HG02623 (cell line): ENCODE measurements around the gene CDHR1.

Experiments used
- ATAC-seq: cut with Tn5 transposase; IDR thresholded peaks from one replicate; pipeline ENCODE4 v1.9.1; 2021; ENCODE audit warnings: moderate library complexity; ENCODE audit not compliant: unreplicated experiment

The CDHR1 gene

DNA sequence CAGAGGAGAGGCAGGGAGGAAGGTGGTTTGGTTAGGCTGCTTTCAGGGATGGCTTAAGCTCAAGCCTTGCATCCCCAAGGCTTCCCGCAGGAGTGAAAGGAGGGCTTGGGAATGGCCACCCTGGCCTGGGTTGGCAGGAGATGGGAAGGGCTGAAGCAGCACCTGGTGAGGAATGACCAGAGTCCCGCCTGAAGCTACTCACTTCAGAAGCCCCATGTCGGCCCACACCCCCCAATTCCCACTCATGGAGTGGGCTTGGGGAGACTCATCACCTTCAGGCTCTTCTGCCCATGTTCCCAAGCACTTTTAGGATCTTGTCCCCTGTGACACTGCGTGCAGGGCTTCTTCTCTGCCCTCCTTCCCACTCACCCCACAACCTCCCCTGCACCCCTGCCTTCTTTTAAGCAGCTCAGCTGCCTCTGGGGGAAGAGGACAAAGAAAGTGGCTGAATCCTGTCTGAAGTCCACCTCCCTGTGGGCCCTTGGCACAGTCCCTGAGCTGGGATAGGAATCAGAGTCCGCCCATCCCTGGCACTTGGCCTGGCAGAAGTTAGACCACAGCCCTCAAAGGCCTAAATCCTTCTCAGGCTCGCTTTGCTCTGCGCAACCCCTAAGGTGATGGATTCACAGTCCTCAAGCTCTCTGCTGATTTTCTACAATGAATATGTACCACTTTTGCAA, 67.0 kb downstream of the CDHR1 start:
- no peak for ATAC-seq

DNA sequence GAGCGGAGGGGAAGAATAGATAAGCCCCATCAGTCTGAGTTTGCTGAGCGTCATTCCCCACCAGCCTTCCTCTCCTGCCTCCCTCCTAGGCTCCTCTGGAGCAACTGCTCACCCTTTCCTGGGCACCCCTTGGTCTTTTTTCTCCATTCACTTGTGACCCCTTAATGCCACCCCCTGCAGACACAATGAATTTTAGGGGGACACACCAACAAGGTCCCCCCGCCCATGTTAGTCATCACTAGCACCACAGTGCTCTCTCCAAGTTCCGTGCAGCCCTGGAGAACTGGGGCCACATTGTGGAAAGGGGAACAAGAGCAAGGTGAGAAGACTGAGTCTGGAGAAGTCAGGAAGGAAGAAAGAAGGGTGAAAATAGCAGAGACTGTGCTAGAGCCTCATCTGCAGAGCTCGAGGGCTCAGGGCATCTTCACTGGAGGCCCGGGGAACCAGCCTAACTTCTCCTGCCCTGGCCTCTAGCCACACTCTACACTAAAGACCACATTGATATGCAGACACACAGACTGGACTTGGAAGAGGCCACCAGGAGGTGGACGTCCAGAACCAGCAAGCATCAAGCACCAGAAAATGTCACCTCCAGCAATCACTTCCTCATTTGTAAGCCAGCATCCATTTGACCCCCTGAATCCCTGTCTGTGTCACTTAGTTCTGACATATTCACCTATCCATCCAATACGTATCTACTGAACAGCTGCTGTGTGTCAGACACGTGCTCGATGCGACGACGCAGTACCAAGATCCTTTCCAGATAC, 68.0 kb downstream of the CDHR1 start:
- ATAC-seq: no peak

DNA sequence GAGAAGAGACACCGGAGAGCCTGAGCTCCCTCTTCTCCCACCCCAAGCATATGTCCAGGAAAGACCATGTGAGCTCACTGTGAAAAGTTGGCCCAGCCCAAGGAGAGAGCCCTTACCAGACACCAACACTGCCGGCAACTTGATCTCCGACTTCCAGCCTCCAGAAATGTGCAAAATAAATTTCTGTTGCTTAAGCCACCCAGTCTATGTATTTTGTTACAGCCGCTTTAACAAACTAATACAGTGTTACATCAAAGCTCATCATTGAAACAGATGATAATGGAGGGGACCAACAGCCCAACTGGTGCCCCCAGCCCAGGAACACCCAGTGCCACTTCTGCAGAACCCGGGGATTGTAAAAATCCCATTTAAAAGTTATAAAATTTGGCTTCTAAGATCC, 69.4 kb downstream of the CDHR1 start:
- ATAC-seq: no peak

DNA sequence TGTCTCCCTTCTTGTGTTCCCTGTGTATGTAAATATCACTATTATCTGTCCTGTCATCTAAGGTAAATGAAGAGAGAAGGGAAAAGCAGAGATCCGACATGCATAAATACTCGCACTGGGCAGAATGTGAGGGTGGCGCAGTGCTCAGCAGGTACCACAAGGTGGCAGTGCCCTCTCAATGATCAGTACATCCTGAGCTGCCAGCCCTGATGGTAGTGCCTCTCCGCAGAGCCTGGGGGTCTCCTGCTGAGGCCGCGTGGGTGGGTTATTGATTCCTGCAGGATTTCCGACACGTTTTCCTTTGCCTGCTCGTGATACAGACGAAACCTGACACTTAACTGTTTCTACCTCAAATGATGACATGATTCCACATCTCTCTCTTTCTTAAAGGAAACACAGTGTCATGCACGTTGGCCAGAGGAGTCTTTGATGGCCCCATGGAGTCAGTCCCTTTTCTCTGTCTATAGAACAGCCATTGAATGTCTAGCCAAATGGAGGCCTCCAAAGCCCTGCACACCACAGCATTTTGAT, 70.3 kb downstream of the CDHR1 start:
- ATAC-seq: peak; percentile 78

DNA sequence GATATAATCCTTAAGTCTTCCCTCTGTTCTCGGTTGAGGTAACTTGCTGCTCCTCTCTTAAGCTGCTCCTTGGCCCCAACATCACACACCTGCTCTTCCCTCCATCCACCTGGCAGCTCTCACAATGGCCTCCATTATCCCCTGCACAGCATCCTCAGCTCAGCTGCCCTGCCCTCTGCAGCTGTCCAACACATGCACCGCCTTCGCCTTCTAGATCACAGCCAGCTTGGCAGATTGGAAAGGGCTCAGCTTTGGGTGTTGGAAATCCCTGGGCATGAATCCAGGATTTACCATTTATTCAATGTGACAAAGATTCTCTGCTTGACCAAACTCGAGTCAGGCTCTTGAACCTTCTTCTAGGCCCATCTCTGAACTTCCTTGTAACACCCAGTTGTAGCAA, 71.1 kb downstream of the CDHR1 start:
- ATAC-seq: no peak

DNA sequence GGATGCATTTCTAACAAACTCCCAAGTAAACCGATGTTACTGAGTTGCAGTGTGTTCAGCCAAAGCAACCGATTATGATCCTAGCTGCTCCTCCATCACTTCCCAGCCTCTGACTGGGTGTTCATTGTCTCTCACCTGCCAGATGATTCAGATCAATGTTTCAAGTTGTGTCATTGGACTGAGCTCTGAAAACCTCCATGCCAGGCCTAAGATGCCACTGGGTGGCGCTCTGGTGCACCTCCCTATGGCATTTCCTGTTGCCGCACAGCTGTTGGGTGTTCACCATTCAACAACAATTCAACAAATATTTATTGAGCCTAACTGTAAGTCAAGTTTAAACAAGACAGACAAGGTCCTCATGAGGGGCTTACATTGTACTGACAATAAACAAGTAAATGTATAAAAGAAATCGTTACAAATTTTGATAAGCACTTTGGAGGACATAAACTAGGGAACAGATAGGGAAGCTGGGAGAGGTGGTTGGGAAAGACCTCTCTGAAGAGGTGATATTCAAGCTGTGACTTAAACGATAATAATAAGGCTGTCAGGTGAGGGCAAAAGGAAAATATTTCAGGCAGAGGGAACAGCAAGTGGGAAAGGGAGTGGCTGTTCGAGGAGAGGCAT, 73.3 kb downstream of the CDHR1 start:
- ATAC-seq: peak; percentile 45

DNA sequence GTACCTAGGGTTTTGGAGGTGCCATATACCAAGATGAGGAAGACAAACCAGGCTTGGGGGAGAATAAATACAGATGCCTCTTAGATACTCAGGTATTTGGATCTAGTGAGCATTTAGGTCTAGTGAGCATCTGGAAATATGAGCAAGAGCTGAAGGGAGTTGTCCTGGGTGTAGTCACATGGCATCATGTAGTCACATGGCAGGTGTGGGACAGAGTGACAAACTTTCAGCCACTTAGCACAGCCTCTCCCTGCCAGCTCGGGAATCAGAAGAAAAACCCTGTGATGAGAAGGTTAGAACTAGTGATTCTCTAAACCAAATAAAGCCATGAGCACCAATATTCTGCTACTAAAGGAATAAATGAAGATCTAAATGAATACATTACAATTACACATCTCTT, 74.8 kb downstream of the CDHR1 start:
- ATAC-seq: no peak
